Measurements from ENCODE around the gene EHMT2. TPM values are rescaled to one million over a fixed set of nuclear protein-coding genes. Genes with fewer than 3 reads are reported as not detected.

Gene EHMT2
- total RNA-seq, 4 donors from 2014 or later: 26.9 to 47.7 (median 38.7) TPM

GRCh38 chr6:31896856-31897611 is 464 bp downstream of the EHMT2 start:
- H3K9me3 ChIP-seq: no peaks in the 10 kb centered on the region
- peaks cover 16 to 20% of the 10 kb centered on the region in 2 donors for H3K4me1 ChIP-seq
- DNase-seq: no peak
- intact Hi-C loops (cut with DNase I): loop anchor here (5.0 kb wide), 2 partner anchors 35 to 55 kb away; partner anchors contain the start of gene NEU1
- H3K27ac ChIP-seq: peak overlapping the region; percentile 27 to 75 (median 65)
- peak overlapping the region; percentile 47 to 90 (median 57) for H3K4me3 ChIP-seq (replicated peaks in 1 of 3)
- H3K36me3 ChIP-seq: peaks cover 6 to 20% of the 10 kb centered on the region in 2 donors
- WGBS, 2 donors: 3 to 15% methylated on average over 5 of the region's 62 CpGs
- no peaks in the 10 kb centered on the region for H3K27me3 ChIP-seq
- TF ChIP-seq CTCF (IDR thresholded peaks at IDR 0.05) (no peak), POLR2A (IDR thresholded peaks at IDR 0.05) (no peak)

- Histone ChIP-seq H3K27me3 (no peaks in the 10 kb centered on the region), H3K4me3 (replicated peaks in 1 of 3) (peak overlapping the region in 1 of 3 donors; percentile 90), H3K36me3 (peaks cover 9 to 24% of the 10 kb centered on the region in 2 donors), H3K9me3 (no peaks in the 10 kb centered on the region), H3K4me1 (peaks cover 16 to 20% of the 10 kb centered on the region in 2 donors), H3K27ac (peak overlapping the region in 2 of 3 donors; percentile 65 to 75)
- WGBS, 2 donors: 61 to 66% methylated on average over 4 of the region's 4 CpGs
- no peak for DNase-seq
- intact Hi-C loops (cut with DNase I): loop anchor here (5.0 kb wide), 2 partner anchors 34 to 56 kb away; partner anchors contain the start of gene NEU1
- TF ChIP-seq POLR2A (IDR thresholded peaks at IDR 0.05): no peak
- TF ChIP-seq CTCF (IDR thresholded peaks at IDR 0.05): no peak
These were observed 1.0 kb downstream of the EHMT2 start for GRCh38 chr6:31896493-31896855.

GRCh38 chr6:31892821-31893220 is 4.7 kb downstream of the EHMT2 start:
- no peaks in the 10 kb centered on the region for H3K9me3 ChIP-seq
- H3K36me3 ChIP-seq: peaks cover 17 to 50% of the 10 kb centered on the region in 2 donors
- intact Hi-C loops (cut with DNase I): no loop called here
- TF ChIP-seq POLR2A (IDR thresholded peaks at IDR 0.05) (no peak), CTCF (IDR thresholded peaks at IDR 0.05) (no peak)
- no peak overlapping the region for H3K4me3 ChIP-seq (replicated peaks in 1 of 3)
- no peak for DNase-seq
- peaks cover 5 to 7% of the 10 kb centered on the region in 2 donors for H3K4me1 ChIP-seq
- no peak overlapping the region for H3K27ac ChIP-seq
- no peaks in the 10 kb centered on the region for H3K27me3 ChIP-seq
- WGBS, 2 donors: 73 to 83% methylated on average over 4 to 6 of the region's 6 CpGs

GRCh38 chr6:31889331-31889972 is 8.0 kb downstream of the EHMT2 start:
- TF ChIP-seq CTCF (IDR thresholded peaks at IDR 0.05) (no peak), POLR2A (IDR thresholded peaks at IDR 0.05) (no peak)
- no peaks in the 10 kb centered on the region for H3K4me1 ChIP-seq
- 96 to 97% methylated on average over 3 of the region's 3 CpGs for WGBS, 2 donors
- no peak overlapping the region for H3K4me3 ChIP-seq (replicated peaks in 1 of 3)
- no peak for DNase-seq
- H3K36me3 ChIP-seq: peaks cover 37 to 67% of the 10 kb centered on the region in 2 donors
- H3K27me3 ChIP-seq: no peaks in the 10 kb centered on the region
- intact Hi-C loops (cut with DNase I): no loop called here
- H3K27ac ChIP-seq: no peak overlapping the region
- no peaks in the 10 kb centered on the region for H3K9me3 ChIP-seq
